T47D (cell line): ENCODE data around the gene PCBP2.
A peak's percentile ranks its signal among the peaks of the same experiment; 100 is the strongest.

Experiments
- DNase-seq, 2 experiments: peaks; one replicate each; pipeline versions ENCODE4 v3.0.0 to v3.0.0-alpha.2; 2011 to 2012; ENCODE audit warnings: low read depth in 1 of 2, low spot score in 1 of 2
- JUND ChIP-seq: IDR thresholded peaks from 2 replicates; pipeline ENCODE4 v1.6.1; 2012; ENCODE audit warnings: low read depth
- in situ Hi-C: cut with HindIII; loops from 2 replicates; pipeline ENCODE4 v1.10.0; 2016; ENCODE audit warnings: low sequenced_read_pairs, low pct_unique_long_range_greater_than_20kb

Gene PCBP2

DNA sequence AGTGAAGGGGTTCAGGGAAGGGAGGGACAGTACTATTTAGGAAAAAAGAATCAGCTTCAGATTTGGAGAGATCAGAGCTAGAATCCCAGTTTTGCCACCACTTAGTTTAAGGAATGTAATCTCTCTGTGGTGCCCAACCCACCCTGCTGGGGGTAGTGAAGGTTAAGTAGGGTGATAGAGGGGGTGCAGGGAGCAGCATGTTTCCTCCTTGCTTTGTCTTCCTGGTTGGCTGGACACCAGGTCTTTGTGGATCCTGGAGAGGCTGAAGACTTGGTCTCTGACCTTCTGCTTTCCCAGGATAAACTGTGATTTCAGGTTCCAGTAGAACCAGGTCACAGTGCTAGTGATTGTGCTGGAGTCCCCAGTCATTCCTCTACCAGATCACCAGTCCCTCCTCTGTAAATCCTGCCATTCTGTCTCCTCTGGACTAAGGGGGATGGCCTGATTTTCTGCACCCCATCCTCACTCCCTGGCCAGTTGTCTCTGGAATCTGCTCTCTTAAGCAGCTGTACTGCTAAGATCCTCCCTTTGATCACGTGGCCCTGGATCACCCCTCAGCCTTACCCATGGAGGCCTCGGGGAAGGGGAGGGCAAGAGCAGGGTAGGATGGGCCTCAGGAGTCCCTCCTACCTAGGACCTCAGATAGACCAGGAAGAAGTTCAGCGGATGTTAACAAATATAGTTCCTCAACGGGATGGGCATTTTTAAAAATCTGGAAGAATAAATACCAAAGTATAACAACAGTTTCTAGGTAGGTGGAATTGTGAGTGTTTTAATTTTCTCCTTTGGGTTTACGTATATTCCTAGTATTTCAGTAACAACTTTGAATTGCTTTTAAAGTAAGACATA lies 44.2 kb downstream of the PCBP2 start:
- no peak for TF ChIP-seq JUND
- in situ Hi-C loops = no loop called here
- DNase-seq = peak in 1 of 2 experiments; percentile 42

GRCh38 chr12:53496752-53497032 lies 44.8 kb downstream of the PCBP2 start:
- TF ChIP-seq JUND = no peak
- DNase-seq = no peak
- in situ Hi-C loops = no loop called here

- DNase-seq = no peak
- no peak for TF ChIP-seq JUND
- in situ Hi-C loops = no loop called here
Observed at GRCh38 chr12:53497461-53497860, 45.6 kb downstream of the PCBP2 start.

DNA sequence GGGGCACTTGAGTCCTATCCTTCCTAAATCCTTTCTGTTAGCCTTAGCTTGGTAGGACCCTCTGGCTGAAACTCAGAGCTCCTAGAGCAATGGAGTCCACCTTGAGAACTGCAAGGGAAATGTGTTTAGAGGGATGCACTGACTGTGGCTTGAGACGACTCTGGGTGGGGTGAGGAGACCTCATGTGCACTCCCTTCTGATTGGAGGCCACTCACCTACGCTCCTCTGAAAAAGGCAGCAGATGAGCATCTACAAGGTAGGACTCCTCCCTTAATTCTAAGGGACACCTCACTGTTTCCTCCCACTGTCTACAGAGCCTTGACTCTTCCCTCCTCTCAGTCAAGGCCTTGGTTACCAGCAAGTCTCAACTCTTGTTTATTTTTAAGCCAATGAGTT lies 46.3 kb downstream of the PCBP2 start:
- no peak for TF ChIP-seq JUND
- DNase-seq = no peak
- in situ Hi-C loops = no loop called here

DNA sequence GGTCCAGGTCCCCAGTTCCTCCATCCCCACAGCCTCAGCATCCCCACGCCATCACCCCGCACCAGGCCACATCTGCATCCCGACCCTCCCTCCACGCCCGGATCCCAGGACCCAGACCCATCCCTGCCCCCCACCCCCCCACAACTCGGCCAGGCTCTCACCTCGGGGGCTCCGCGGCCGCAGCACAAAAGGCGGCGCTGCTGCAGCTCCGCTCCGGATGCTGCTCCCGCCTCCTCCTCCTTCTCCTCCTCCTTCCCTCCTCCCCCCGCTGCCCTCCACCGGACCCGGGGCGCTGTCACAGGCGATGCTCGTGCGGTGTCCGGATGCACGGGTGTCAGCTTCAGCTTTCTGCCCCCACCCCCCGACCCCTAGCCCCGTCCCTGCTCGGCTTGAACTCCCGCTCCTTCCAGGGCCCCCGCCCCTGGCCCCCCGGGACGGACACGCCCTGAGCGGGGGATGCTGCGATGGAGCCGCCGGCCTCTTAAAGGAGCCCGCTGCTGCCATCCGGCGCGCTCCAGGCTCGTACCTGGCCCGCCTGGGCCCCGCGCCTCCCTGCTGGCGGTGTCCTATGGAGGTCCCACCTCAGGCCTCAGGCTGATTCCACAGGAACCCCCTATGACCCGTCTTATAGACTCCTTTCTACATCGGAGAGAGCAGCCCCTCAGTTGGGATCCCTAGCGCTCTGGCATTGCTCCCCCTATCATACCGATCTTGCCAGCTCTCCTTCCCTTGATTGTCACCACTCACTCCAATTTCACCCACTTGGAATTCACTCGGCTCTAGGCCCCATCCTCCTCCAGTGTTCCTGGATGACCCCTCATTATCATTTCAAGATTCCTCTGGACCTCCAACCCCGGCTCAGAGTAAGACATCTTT lies 47.6 kb downstream of the PCBP2 start, which contains the start of gene MAP3K12:
Gene MAP3K12, minus strand, starts transcription at position 193 of the 876 bp plus-strand sequence. CDS start 12,067 bp downstream, outside the sequence.
- no peak for TF ChIP-seq JUND
- DNase-seq = peak in 1 of 2 experiments; percentile 74
- in situ Hi-C loops = no loop called here

- DNase-seq = peak in 1 of 2 experiments; percentile 68
- in situ Hi-C loops = no loop called here
Observed at GRCh38 chr12:53500142-53500775, 48.4 kb downstream of the PCBP2 start.

GRCh38 chr12:53500776-53501614 lies 49.1 kb downstream of the PCBP2 start, which contains the start of gene TARBP2:
TSS of gene TARBP2 (plus strand) at chr12:53501283. CDS start at chr12:53501409, 126 bp downstream.
- DNase-seq = peak; percentile 95 to 100
- in situ Hi-C loops = no loop called here
- no peak for TF ChIP-seq JUND

More at GRCh38 chr12:53500142-53500775, 48.4 kb downstream of the PCBP2 start:
- no peak for TF ChIP-seq JUND

DNA sequence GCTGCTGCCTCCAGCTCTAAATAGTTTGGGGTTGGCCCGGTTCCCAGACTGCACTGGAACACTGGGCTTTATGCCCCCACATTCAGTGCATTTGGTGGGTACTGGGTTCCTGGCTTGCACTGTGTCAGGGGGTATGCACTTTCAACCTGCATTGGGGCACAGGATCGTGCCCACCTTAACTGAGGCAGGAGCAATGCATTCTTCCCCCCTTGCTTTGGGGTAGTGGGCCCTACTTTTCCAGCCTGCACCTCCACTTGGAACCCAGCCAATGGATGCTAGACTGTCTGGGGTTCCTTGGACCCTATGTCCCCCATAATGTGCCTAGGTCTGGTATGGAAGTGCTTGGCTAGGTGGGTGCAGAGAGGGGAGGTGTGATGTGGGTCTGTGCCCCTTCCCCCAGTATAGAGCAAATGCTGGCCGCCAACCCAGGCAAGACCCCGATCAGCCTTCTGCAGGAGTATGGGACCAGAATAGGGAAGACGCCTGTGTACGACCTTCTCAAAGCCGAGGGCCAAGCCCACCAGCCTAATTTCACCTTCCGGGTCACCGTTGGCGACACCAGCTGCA lies 49.8 kb downstream of the PCBP2 start:
- no peak for TF ChIP-seq JUND
- in situ Hi-C loops = no loop called here
- DNase-seq = no peak

DNA sequence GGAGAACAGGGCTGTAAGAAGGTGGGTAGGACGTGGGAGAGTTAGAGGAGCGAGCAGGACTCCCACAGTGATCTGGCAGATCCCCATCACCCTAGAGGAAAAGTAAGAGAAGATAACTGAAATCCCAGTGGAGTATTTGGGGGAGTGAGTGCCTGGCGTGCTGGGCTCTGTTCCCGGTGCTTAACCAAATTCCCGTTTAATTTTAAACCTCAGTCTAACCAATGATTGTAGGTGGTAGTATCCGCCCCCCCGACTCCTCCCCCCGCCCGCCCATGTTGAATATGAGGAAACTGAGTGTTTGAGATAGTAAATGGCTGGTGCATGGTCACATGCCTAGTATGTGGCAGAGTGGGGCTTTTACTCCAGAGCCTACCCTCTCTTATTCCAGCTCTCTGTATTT lies 50.4 kb downstream of the PCBP2 start:
- no peak for DNase-seq
- in situ Hi-C loops = no loop called here
- no peak for TF ChIP-seq JUND

DNA sequence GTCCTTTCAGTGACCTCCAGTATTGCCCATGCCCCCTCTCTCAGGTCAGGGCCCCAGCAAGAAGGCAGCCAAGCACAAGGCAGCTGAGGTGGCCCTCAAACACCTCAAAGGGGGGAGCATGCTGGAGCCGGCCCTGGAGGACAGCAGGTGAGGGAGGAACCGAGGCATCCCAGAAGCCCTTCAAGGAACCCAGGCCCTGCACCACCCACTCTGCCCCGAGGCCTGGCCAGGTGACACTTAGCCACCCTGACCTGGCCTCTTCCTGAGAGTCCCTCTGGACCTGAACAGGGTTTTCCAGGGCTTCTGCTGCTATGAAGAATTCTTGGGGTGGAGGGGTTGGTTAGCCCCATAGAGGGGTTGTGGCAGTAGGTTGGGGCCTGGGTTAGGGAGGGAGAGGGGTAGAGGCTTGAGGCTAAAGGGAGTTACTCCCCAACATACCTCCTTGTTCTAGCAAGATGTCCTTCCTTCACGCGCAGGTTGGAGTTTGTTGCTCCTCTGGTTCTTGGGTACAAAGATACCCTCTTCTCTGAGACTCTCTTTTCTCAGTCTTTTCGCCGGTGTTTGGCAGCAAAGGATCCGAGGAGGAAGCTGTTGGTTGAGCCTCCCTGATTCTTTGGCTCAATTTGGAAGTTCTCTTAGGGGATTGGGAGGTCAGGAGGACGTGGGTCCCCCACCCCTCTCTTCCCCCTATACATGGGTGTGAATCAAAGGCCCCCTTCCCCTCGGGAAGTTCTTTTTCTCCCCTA lies 51.3 kb downstream of the PCBP2 start:
- in situ Hi-C loops = no loop called here
- no peak for TF ChIP-seq JUND
- DNase-seq = no peak
